NT2/D1 (cell line): ENCODE measurements around the gene GPD1.

Source experiments
- SUZ12 ChIP-seq: IDR thresholded peaks from 2 replicates; pipeline ENCODE4 v1.6.1; 2011; ENCODE audit not compliant: insufficient read length, insufficient read depth; ENCODE audit errors: extremely low read depth
- YY1 ChIP-seq: IDR thresholded peaks from 2 replicates; pipeline ENCODE4 v1.6.1; 2011; ENCODE audit not compliant: insufficient read length, insufficient read depth
- ZNF274 ChIP-seq: IDR thresholded peaks from 2 replicates; pipeline ENCODE4 v1.6.1; 2011; ENCODE audit warnings: mild to moderate bottlenecking, low read depth, low read length

DNA sequence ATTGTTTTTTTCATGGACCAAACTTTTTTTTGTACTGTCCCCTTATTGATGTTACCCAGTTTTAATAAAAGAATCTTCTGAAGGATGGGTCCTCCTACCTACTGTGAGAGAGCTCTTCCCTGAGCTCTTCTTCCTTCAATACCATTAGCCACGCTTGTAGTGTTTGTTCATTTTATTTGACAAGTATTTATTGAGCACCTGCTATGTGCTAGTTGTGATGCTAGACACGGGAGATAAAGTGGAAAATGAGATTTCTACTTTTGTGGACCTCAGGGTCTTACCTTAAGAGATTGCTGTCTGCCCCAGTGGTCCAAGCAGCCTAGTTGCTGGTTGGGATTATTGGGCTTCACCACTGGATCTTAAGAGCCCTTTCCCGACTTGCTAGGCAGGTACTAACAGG, 3.2 kb upstream of the GPD1 start:
- TF ChIP-seq ZNF274 (no peak), SUZ12 (no peak), YY1 (no peak)
